Osteocyte (in vitro differentiated cells): ENCODE data around the gene TBX6. TPM values are rescaled to one million over a fixed set of nuclear protein-coding genes. Genes with fewer than 3 reads are reported as not detected.
A peak's percentile ranks its signal among the peaks of the same experiment; 100 is the strongest.

Source experiments
- DNase-seq: peaks from one replicate; pipeline ENCODE4 v3.0.0; 2021; ENCODE audit warnings: mixed read lengths; ENCODE audit not compliant: unreplicated experiment; ENCODE audit errors: extremely low spot score
- H3K27ac Mint-ChIP-seq: one replicate; pipeline ENCODE4 v1.8.0; 2021; ENCODE audit warnings: mild to moderate bottlenecking, mixed read lengths; ENCODE audit not compliant: unreplicated experiment
- H3K27me3 Mint-ChIP-seq: one replicate; pipeline ENCODE4 v1.8.0; 2021; ENCODE audit warnings: mixed read lengths; ENCODE audit not compliant: unreplicated experiment
- H3K36me3 Mint-ChIP-seq: one replicate; pipeline ENCODE4 v1.8.0; 2021; ENCODE audit warnings: mixed read lengths; ENCODE audit not compliant: unreplicated experiment
- H3K4me1 Mint-ChIP-seq: one replicate; pipeline ENCODE4 v1.8.0; 2021; ENCODE audit warnings: mixed read lengths; ENCODE audit not compliant: unreplicated experiment
- H3K4me3 Mint-ChIP-seq: one replicate; pipeline ENCODE4 v1.8.0; 2021; ENCODE audit warnings: mild to moderate bottlenecking, moderate library complexity, mixed read lengths; ENCODE audit not compliant: unreplicated experiment
- H3K9me3 Mint-ChIP-seq: one replicate; pipeline ENCODE4 v1.8.0; 2021; ENCODE audit warnings: mixed read lengths; ENCODE audit not compliant: unreplicated experiment
- total RNA-seq: library from RNA; stranded (reverse); gene quantifications from 2 replicates; pipeline ENCODE4 v1.2.1, GENCODE V29; 2021
- TF ChIP-seq, protein P1 (sequence below): fragments of 200-600 bp; sonication (generic); IDR thresholded peaks from 2 replicates; pipeline ENCODE4 v1.5.0; 2021; ENCODE audit warnings: antibody characterized with exemption, mild to moderate bottlenecking, moderate library complexity

TBX6 gene
- total RNA-seq, 1 donor from 2014 or later, result 0.75 TPM

DNA sequence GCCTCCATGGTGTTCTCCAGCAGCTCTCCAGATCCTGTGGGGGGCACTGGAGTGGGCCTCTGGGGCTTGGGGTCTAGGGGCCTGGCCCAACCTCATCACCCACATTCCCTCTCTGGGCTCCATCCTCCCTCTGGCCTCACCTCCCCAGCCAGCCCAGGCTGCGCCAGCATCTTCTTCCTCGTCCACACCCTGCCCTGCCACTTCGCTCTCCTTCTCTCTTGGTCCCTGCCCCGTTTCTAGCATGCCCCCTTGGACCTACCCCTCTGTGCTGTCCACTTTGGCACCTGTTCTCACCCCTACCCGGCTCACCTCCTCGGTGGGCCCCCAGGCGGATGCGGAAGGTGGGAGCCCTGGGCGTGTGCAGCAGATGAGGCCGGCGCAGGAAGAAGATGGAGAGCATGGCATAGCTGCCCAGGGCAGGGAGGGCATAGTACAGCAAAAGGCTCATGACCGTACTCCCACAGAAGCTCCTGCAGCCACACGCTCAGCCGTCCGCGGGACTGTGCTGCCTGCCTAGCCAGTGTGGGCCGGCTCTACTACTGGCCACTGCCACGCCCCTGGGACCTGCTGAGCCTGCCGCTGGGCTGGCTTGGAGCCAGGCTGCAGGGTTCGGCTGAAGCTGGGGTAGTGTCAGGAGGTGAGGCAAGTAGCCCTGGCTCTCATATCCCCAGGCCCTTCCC, 21.4 kb upstream of the TBX6 start, which contains the start of gene GDPD3:
GDPD3 (minus strand) TSS at position 507 of the 680 bp plus-strand sequence; CDS start at position 448, 59 bp downstream.
- H3K4me3 Mint-ChIP-seq, result no peak within 1 kb of the TSS
- TF ChIP-seq, protein P1, sequence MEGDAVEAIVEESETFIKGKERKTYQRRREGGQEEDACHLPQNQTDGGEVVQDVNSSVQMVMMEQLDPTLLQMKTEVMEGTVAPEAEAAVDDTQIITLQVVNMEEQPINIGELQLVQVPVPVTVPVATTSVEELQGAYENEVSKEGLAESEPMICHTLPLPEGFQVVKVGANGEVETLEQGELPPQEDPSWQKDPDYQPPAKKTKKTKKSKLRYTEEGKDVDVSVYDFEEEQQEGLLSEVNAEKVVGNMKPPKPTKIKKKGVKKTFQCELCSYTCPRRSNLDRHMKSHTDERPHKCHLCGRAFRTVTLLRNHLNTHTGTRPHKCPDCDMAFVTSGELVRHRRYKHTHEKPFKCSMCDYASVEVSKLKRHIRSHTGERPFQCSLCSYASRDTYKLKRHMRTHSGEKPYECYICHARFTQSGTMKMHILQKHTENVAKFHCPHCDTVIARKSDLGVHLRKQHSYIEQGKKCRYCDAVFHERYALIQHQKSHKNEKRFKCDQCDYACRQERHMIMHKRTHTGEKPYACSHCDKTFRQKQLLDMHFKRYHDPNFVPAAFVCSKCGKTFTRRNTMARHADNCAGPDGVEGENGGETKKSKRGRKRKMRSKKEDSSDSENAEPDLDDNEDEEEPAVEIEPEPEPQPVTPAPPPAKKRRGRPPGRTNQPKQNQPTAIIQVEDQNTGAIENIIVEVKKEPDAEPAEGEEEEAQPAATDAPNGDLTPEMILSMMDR, result no peak
- peak within 1 kb of the TSS; percentile 47 for H3K27ac Mint-ChIP-seq
- H3K4me1 Mint-ChIP-seq, result peaks cover 8% of the 10 kb centered on the region
- H3K27me3 Mint-ChIP-seq, result no peaks in the 10 kb centered on the region
- no peak for DNase-seq
- peaks cover 10% of the 10 kb centered on the region for H3K36me3 Mint-ChIP-seq
- no peaks in the 10 kb centered on the region for H3K9me3 Mint-ChIP-seq

DNA sequence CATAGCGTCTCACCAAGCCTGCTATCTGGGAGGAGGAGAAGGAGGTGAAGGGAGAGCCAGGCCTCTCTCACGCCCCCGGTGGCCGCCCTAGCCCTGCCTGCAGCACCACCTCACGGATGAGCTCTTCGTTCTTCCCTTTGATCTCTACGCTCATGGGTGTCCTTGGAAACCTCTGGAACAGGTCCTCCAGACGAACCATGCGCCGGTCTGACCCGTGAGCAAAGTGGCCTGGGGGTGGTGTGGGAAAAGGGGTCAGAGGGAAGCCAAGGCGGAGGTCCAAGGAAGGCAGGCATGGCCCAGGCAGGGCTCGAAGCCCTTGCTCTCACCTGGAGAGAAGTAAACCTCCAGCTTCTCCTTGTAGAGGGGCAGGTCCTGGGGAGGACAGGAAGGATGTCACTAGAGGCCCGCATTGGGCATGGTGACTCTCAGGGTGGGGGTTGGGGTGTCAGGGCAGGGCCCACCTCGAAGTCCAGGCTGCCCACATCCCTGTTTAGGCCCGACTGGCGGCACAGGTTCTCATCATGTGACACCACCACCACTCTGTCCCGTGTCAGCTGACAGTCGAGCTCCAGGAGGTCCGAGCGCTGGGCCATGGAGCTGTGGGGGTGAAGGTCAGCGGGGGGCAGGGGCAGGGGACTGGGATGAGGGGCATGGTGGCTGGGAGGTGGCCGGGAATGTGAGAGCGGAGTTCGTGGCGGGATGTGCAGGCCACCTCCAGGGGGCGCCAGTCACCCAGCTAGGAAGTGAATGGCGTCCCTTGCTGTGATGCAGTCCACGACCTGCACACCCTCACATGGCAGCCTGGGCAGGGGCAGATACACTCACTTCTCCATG, 20.7 kb upstream of the TBX6 start:
- TF ChIP-seq, protein P1, result peak; percentile 64
- Mint-ChIP-seq H3K4me3 (no peak overlapping the region), H3K9me3 (no peaks in the 10 kb centered on the region), H3K27ac (peak overlapping the region; percentile 5), H3K4me1 (peaks cover 8% of the 10 kb centered on the region), H3K27me3 (no peaks in the 10 kb centered on the region), H3K36me3 (peaks cover 10% of the 10 kb centered on the region)
- no peak for DNase-seq

DNA sequence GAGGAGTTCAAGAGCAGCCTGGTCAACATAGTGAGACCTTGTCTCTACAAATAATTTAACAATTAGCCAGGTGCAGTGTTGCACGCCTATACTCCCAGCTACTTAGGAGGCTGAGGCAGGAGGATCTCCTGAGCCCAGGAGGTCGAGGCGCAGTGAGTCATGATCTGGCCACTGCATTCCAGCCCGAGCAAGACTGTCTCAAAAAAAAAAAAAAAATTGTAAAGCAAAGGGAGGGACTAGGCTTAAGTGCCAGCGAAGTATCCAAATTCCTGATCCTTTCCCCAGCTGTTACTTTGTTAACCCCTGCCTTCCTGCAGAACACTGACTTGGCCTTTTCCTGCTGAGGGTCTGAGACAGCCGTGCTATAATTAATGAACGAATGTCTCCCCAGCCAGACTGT, 18.9 kb upstream of the TBX6 start:
- TF ChIP-seq, protein P1, result no peak
- H3K4me3 Mint-ChIP-seq, result no peak overlapping the region
- H3K27me3 Mint-ChIP-seq, result no peaks in the 10 kb centered on the region
- H3K4me1 Mint-ChIP-seq, result peaks cover 8% of the 10 kb centered on the region
- DNase-seq, result no peak
- H3K36me3 Mint-ChIP-seq, result peaks cover 13% of the 10 kb centered on the region
- H3K9me3 Mint-ChIP-seq, result no peaks in the 10 kb centered on the region
- H3K27ac Mint-ChIP-seq, result no peak overlapping the region

DNA sequence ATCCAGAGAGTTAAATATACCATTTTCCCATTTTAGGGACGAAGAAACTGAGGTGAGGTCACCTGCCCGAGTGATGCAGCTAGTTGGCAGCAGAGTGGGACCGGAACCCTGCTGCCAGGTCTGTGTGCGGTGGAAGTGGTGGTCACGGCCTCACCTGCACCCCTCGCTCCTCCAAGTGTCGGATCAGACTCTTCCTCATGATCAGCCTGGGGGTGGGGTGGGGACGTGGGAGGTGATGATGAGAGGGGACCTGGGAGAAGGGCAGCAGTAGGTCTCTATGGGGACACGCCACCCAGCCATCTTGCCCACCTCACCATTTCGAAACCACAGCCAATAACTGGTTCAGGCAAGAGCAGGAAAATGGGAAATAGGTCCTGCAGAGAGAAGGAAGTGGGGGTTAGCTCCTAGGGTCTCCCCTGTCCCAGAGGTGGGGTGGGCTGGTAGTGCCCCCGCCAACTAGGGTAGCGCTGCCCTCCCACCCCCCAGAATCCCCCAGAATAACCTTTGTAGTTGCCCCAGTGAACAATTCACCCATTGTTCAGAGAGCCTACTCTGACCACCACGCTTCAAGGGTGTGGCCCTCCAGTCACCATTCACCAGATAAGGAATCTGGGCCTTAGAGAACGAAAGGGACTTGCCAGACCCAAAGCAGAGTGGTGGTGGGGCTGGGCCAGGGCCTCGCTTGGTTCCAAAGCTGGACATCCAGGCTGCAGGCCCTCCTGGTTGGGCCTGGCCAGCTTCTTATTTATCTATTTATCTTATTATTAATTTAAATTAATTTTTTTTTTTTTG, 16.5 kb upstream of the TBX6 start:
- no peak overlapping the region for H3K4me3 Mint-ChIP-seq
- H3K9me3 Mint-ChIP-seq, result no peaks in the 10 kb centered on the region
- H3K4me1 Mint-ChIP-seq, result no peaks in the 10 kb centered on the region
- H3K27me3 Mint-ChIP-seq, result no peaks in the 10 kb centered on the region
- no peak overlapping the region for H3K27ac Mint-ChIP-seq
- DNase-seq, result no peak
- peaks cover 21% of the 10 kb centered on the region for H3K36me3 Mint-ChIP-seq
- TF ChIP-seq, protein P1, result no peak
